T-helper 1 cell treated with Interleukin-12 subunit alpha and Interleukin-12 subunit beta and Interleukin-4 antibody, amounts not matched to agents 30 ng/mL and 1 ng/mL, for 36 hours (primary cell): ENCODE measurements around the gene EIF2S3. TPM values are rescaled to one million over a fixed set of nuclear protein-coding genes. Genes with fewer than 3 reads are reported as not detected.
"Not testable (repeated sequence)": the region's sequence is repeated elsewhere in the genome, so short reads cannot be mapped to it uniquely, and the experiment has no call there.

ENCODE experiments used
- intact Hi-C: fragments of 100-400 bp; cut with micrococcal nuclease; formaldehyde crosslinking; loops from one replicate; pipeline ENCODE4 v1.15.1; 2024
- total RNA-seq: library from RNA; stranded (reverse); gene quantifications from 2 replicates; pipeline ENCODE4 v1.2.3, GENCODE V29; 2022

EIF2S3 gene
- total RNA-seq, 1 donor from 2014 or later, result 183 TPM

DNA sequence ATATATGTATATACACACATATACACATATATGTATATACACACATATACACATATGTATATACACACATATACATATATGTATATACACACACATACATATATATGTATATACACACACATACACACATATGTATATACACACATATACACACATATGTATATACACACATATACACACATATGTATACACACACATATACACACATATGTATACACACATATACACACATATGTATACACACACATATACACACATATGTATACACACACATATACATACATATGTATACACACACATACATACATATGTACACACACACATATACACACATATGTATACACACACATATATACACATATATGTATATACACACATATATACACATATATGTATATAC lies 8.7 kb upstream of the EIF2S3 start:
- intact Hi-C loops, result not testable (repeated sequence)

DNA sequence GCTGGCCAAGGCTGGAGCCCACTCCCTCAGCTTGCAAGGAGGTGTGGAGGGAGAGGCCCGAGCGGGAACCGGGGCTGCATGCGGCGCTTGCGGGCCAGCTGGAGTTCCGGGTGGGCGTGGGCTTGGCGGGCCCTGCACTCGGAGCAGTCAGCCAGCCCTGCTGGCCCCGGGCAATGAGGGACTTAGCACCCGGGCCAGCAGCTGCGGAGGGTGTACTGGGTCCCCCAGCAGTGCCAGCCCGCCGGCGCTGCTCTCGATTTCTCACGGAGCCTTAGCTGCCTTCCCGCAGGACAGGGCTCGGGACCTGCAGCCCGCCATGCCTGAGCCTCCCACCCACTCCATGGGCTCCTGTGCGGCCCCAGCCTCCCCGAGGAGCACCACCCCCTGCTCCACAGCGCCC lies 5.1 kb upstream of the EIF2S3 start:
- intact Hi-C loops, result loop anchor here (5.0 to 10.0 kb wide), 5 partner anchors 37 to 645 kb away; partner anchors contain the start of genes ACOT9 and POLA1

GRCh38 chrX:24050522-24051318 lies 4.0 kb upstream of the EIF2S3 start:
- intact Hi-C loops, result loop anchor here (5.0 to 10.0 kb wide), 5 partner anchors 38 to 644 kb away; partner anchors contain the start of genes ACOT9 and POLA1

DNA sequence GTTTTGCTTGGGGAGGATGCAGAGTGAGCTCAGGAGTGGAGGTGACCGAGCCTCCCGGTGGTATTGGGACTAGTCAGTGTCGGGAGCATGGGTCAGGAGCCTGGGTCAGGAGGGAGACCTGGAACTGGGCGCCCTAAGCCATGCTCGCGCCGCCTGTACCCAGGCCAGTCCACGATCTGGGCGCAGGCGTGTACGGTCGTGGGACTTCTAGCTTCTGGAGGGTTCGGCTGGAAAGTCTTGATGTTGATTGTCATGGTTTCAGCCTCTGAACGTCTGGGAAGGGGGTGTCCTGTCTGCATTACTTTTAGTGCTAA lies 244 bp downstream of the EIF2S3 start:
- intact Hi-C loops, result loop anchor here (10.0 kb wide), 2 partner anchors 360 to 640 kb away; partner anchors contain the start of gene POLA1

- intact Hi-C loops, result no loop called here
Observed at GRCh38 chrX:24063488-24063887, 8.7 kb downstream of the EIF2S3 start.

DNA sequence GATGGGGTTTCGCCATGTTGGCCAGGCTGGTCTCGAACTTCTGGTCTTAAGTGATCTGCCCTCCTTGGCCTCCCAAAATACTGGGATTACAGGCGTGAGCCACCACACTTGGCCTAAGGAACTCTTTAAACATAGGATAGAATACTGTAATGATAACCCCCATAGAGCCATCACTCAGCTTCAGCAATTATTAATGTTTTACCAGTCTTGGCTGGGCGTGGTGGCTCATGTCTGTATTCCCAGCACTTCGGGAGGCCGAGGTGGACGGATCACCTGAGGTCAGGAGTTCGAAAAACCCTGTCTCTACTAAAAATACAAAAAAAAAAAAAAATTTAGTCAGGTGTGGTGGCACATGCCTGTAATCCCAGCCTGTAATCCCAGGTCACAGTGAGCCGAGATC lies 15.1 kb downstream of the EIF2S3 start:
- intact Hi-C loops, result no loop called here

DNA sequence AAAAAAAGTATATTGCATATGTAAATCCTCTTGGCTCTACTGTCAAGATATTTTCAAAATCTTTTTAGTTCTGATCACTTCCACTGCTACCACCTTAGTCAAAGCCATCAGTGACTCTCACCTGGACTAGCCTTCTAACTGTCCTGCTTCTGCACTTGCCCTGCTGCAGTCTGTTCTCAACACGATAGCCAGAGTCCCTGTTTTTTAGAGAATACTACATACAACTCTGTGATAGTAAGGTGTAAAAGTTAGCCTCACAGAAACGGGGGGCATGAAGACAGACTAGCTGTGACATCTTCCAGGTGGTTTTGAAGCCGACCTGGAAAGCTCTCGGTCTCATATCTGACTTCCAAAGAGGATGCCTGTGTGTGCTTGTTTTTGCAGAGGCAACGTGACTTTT lies 24.7 kb downstream of the EIF2S3 start:
- intact Hi-C loops, result no loop called here

DNA sequence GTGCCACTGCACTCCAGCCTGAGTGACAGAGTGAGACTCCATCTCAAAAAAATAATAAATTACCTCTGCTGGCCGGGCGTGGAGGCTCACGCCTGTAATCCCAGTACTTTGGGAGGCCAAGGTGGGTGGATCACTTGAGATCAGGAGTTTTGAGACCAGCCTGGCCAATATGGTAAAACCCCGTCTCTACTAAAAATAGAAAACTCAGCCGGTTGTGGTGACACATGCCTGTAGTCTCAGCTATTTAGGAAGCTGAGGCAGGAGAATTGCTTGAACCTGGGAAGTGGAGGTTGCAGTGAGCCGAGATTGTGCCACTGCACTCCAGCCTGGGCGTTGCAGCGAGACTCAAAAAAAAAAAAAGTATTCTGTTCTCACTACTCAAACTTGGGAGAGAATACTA lies 25.5 kb downstream of the EIF2S3 start:
- intact Hi-C loops, result loop anchor here (5.0 kb wide), 2 partner anchors 87 to 292 kb away; no protein-coding TSS in a partner anchor

DNA sequence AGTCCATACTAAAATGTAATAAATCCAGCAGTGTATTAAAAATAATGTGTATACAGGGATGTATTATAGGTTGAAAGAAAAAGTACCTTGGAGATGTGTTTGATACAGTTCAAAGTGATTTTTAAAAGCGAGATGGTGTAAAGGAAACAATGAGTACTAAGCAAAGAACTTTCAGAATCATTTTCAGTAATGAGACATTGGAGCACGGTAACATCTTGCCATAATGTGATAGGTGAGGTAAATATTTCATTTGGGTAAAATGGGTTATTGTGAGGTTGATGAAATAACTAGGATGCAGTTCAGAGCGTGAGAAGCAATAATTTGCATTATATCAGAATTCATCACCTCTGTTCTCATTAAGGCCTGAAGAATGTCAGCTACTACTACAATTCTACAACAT lies 25.9 kb downstream of the EIF2S3 start:
- intact Hi-C loops, result loop anchor here (1.0 to 5.0 kb wide), 3 partner anchors 70 to 292 kb away; no protein-coding TSS in a partner anchor

DNA sequence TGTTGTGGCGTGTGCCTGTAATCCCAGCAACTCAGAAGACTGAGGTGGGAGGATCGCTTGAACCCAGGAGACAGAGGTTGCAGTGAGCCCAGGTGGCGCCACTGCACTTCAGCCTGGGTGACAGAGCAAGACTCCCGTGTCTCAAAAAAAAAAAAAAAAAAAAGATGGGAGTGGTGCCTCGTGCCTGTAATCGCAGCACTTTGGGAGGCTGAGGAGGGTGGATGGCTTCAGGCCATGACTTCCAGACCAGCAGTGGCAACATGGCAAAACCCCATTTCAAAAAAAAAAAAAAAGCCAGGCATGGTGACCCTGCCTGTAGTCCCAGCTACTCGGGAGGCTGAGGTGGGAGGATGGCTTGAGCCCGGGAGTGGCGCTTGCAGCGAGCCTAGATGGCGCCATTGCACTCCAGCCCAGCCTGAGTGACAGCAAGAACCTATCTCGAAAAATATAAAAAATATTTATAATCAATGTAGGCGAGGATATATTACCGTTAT lies 27.0 kb downstream of the EIF2S3 start:
- intact Hi-C loops, result loop anchor here (1.0 to 5.0 kb wide), 5 partner anchors 27 to 291 kb away; partner anchors contain the start of gene EIF2S3

DNA sequence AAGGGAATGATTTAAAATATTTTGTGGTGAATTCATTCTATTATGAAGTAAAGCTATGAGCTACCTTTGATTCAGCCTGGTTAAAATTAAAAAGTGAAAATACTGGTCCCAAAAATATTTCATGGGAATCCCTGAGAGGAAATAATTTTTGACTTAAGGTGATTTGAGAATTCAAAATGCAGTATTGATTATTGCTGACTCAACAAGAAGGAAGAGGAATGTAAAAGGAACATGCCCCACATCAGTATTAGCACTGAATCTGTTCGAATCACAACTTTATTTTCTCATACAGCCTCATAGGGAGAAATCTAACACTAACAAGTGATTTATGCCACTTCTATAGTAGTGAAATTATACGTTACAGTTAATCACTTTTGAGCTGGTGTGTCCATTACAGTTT lies 27.7 kb downstream of the EIF2S3 start:
- intact Hi-C loops, result loop anchor here (1.0 to 5.0 kb wide), 4 partner anchors 28 to 290 kb away; partner anchors contain the start of gene EIF2S3

DNA sequence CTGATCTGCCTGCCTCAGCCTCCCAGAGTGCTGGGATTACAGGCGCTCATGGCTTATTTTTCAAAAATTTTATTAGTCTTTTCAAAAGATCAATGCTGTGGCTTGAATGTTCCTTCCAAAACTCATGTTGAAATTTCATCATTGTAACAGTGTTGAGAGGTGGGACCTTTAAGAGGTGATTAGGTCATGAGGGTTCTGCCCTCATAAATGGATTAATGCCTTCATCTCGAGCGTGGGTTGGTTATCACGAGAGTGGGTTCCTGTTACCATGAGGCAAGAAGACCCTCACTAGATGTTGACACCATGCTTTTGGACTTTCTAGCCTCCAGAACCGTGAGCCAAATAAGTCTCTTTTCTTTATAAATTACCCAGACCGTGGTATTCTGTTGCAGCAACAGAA lies 30.3 kb downstream of the EIF2S3 start:
- intact Hi-C loops, result no loop called here

- intact Hi-C loops, result no loop called here
Observed at GRCh38 chrX:24090300-24091200, 35.8 kb downstream of the EIF2S3 start.

- intact Hi-C loops, result no loop called here
Observed at GRCh38 chrX:24093746-24094145, 39.0 kb downstream of the EIF2S3 start.

DNA sequence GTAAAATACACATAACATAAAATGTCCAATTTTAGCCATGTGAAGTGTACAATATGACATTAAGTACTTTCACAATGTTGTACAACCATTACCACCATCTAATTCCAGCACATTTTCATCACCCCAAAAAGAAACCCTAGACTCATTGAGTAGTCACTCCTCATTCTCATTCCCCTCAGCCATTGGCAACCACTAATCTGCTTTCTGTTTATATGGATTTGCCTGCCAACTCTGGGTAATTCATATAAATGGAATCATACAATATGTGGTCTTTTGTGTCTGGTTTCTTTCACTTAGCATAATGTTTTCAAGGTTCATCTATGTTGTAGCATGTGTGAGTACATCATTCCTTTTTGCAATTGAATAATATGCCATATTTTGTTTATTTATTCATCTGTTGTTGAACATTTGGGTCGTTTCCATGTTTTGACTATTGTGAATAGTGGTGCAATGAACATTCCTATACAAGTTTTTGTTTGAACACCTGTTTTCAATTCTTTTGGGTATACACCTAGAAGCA lies 43.0 kb downstream of the EIF2S3 start:
- intact Hi-C loops, result no loop called here

DNA sequence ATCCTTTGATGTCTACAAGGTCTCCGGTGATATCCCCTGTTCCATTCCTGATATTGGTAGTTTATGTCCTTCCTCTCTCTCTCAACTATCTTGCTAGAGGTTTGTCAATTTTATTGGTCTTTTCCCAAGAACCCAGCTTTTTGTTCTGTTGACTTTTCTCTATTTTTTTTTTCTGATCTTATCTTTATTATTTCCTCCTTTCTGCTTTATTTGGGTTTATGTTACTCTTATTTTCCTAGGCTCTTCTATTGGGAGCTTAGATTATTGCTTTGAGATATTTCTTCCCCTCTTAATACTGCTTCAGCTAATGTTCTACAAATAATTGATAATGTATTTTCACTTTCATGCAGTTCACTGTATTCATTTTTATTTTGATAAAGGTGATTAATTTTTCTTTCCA lies 44.2 kb downstream of the EIF2S3 start:
- intact Hi-C loops, result no loop called here

GRCh38 chrX:24099394-24099793 lies 44.6 kb downstream of the EIF2S3 start:
- intact Hi-C loops, result no loop called here

GRCh38 chrX:24100713-24101112 lies 46.0 kb downstream of the EIF2S3 start:
- intact Hi-C loops, result no loop called here

- intact Hi-C loops, result no loop called here
Observed at GRCh38 chrX:24110069-24110468, 55.3 kb downstream of the EIF2S3 start.

DNA sequence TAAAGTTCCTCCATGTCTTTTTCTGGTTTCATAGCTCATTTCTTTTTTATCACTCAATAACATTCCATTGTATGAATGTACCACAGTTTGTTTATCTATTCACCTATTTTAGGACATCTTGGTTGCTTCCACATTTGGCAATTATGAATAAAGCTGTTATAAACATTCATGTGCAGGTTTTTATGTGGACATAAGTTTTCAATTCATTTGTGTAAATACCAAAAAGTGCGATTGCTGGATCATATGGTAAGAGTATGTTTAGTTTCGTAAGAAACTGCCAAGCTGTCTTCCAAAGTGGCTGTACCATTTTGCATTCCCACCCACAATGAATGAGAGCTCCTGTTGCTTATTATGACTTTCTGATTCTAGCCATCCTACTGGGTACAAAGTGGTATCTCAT lies 58.4 kb downstream of the EIF2S3 start:
- intact Hi-C loops, result no loop called here

DNA sequence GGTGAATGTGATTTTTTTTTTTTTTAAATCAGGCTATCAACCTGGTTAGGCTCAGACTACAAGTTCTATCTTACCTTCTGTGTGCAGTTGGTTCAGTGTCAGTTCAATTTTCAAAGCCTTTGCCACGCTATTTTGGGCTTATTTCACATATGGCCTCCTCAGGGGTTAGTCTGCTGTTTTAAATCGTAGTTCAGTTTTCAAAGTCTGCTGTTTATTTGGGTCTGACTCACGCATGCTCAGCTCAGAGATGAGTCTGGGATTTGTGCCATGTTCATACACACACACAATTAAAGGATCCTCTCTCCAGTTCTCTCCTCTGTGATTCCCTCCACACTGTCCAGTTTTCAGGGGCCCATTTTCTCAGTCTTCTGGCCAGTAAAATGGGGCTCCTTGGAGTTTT lies 62.5 kb downstream of the EIF2S3 start:
- intact Hi-C loops, result no loop called here
